HepG2 (cell line): ENCODE results near the gene ELAPOR1. TPM values are rescaled to one million over a fixed set of nuclear protein-coding genes. Genes with fewer than 3 reads are reported as not detected.
A peak's percentile ranks its signal among the peaks of the same experiment; 100 is the strongest.

Source experiments
- ASH2L ChIP-seq: fragments of 300-600, 200-600 bp; sonication (generic); IDR thresholded peaks from 2 replicates; pipeline ENCODE4 v1.7.0; 2017; ENCODE audit warnings: low read depth, mild to moderate bottlenecking, moderate library complexity, mixed read lengths, low read length; ENCODE audit not compliant: insufficient read length
- JARID2 ChIP-seq: sonication (generic); formaldehyde crosslinking; IDR thresholded peaks from 2 replicates; pipeline ENCODE4 v1.8.1; 2023; ENCODE audit warnings: missing genetic modification reagents, inconsistent platforms; ENCODE audit not compliant: insufficient replicate concordance
- KMT2B ChIP-seq: IDR thresholded peaks from 2 replicates; pipeline ENCODE4 v1.6.1; 2016; ENCODE audit warnings: missing genetic modification reagents, missing compliant biosample characterization
- MTF2 ChIP-seq: sonication (generic); formaldehyde crosslinking; IDR thresholded peaks from 2 replicates; pipeline ENCODE4 v1.5.0; 2020; ENCODE audit warnings: missing genetic modification reagents, borderline replicate concordance
- NR2F1 ChIP-seq, 2 experiments: fragments of 450-650 bp in 1 of 2; formaldehyde crosslinking in 1 of 2; IDR thresholded peaks; 2 replicates each; pipeline versions ENCODE4 v1.5.0 to v1.6.1; 2016 to 2020; ENCODE audit warnings: mild to moderate bottlenecking in 1 of 2, missing compliant biosample characterization in 1 of 2, missing genetic modification reagents in 1 of 2, moderate library complexity in 1 of 2
- RARG ChIP-seq: sonication (generic); formaldehyde crosslinking; IDR thresholded peaks from 2 replicates; pipeline ENCODE4 v1.4.0; 2020; ENCODE audit warnings: low read depth, mild to moderate bottlenecking, missing genetic modification reagents
- TBL1XR1 ChIP-seq: fragments of 150-350 bp; IDR thresholded peaks from 2 replicates; pipeline ENCODE4 v1.6.1; 2014; ENCODE audit warnings: borderline replicate concordance, low read length; ENCODE audit not compliant: partially characterized antibody
- XRCC5 ChIP-seq: fragments of 200-400 bp; formaldehyde crosslinking; optimal IDR thresholded peaks from 2 replicates; pipeline ENCODE3; 2017; ENCODE audit warnings: mild to moderate bottlenecking, low read length
- ZBTB40 ChIP-seq, 2 experiments: fragments of 450-650 bp in 1 of 2; sonication (generic) in 1 of 2; formaldehyde crosslinking in 1 of 2; IDR thresholded peaks; 2 replicates each; pipeline versions ENCODE4 v1.6.1 to v1.8.0; 2016 to 2022; ENCODE audit warnings: antibody characterized with exemption in 1 of 2, mild to moderate bottlenecking in 1 of 2, missing genetic modification reagents in 1 of 2
- ZNF446 ChIP-seq: sonication (generic); formaldehyde crosslinking; IDR thresholded peaks from 2 replicates; pipeline ENCODE4 v1.5.0; 2020; ENCODE audit warnings: mild to moderate bottlenecking, missing genetic modification reagents
- ZNF569 ChIP-seq: sonication (generic); formaldehyde crosslinking; IDR thresholded peaks from 2 replicates; pipeline ENCODE4 v1.5.0; 2020; ENCODE audit warnings: mild to moderate bottlenecking, missing genetic modification reagents, moderate library complexity, borderline replicate concordance
- ZNF737 ChIP-seq: sonication (generic); formaldehyde crosslinking; IDR thresholded peaks from 2 replicates; pipeline ENCODE4 v1.5.0; 2020; ENCODE audit warnings: missing genetic modification reagents, mild to moderate bottlenecking, borderline replicate concordance
- ZSCAN25 ChIP-seq: sonication (generic); formaldehyde crosslinking; IDR thresholded peaks from 2 replicates; pipeline ENCODE4 v1.8.0; 2022; ENCODE audit warnings: mild to moderate bottlenecking, missing genetic modification reagents
- polyA plus RNA-seq, 8 experiments: library from polyadenylated mRNA; depleted of rRNA in 3 of 8; stranded (reverse) in 7 of 8; unstranded in 1 of 8; fragments of >200 nt; fragmentation: Illumina TruSeq in 4 of 8; extraction: Trizol in 4 of 8; gene quantifications; 2 replicates each; pipeline versions ENCODE4 v1.2.1 to v1.2.3, GENCODE V29; 2011 to 2016; ENCODE audit warnings: low read depth in 4 of 8, missing spikeins in 1 of 8, mixed read lengths in 1 of 8; ENCODE audit not compliant: insufficient read depth in 1 of 8
- total RNA-seq, 5 experiments: library from RNA; depleted of rRNA; stranded (reverse); fragments of >200 nt; fragmentation: Illumina TruSeq; extraction: Trizol; gene quantifications; 2 replicates each; pipeline ENCODE4 v1.2.3, GENCODE V29; 2016; ENCODE audit warnings: low read depth in 1 of 5
- TF ChIP-seq, protein P1 (sequence below): sonication (generic); formaldehyde crosslinking; IDR thresholded peaks from 2 replicates; pipeline ENCODE4 v1.4.0; 2020; ENCODE audit warnings: missing genetic modification reagents, low read depth, mild to moderate bottlenecking, borderline replicate concordance
- TF ChIP-seq, protein P2 (sequence below): sonication (generic); formaldehyde crosslinking; IDR thresholded peaks from 2 replicates; pipeline ENCODE4 v1.8.1; 2023; ENCODE audit warnings: missing genetic modification reagents, inconsistent platforms, borderline replicate concordance

Gene ELAPOR1
- total and polyA plus RNA-seq, 2 of the 13 experiments (the other 11 are each of a cell fraction or from before 2014, with no cell fraction given) = 0.13 to 0.20 TPM

GRCh38 chr1:109090196-109091077 is 23.5 kb upstream of the ELAPOR1 start, which contains the start of gene TMEM167B (continued):
- TF ChIP-seq ZBTB40 (IDR thresholded peaks at IDR 0.05) = no peak
- peak; percentile 73; the same call in 1 of the 2 replicates for TF ChIP-seq ZBTB40 (CRISPR knock-in tag; IDR thresholded peaks at IDR 0.05)
- peak; percentile 100 for TF ChIP-seq KMT2B (CRISPR knock-in tag)
- no peak for TF ChIP-seq ZNF446
- TF ChIP-seq, protein P1, sequence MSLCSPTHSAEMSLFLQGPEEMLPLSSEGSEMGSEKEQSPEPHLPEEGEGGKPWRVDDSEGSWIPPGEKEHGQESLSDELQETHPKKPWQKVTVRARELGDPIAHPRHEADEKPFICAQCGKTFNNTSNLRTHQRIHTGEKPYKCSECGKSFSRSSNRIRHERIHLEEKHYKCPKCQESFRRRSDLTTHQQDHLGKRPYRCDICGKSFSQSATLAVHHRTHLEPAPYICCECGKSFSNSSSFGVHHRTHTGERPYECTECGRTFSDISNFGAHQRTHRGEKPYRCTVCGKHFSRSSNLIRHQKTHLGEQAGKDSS = 0 out of 2 replicates have a peak, but pooled peaks have one; percentile 70
- peak; percentile 100 for TF ChIP-seq XRCC5
- peak; percentile 51; the same call in 1 of the 2 replicates for TF ChIP-seq ZSCAN25 (CRISPR knock-in tag)
- no peak for TF ChIP-seq ZNF737 (CRISPR knock-in tag)
- TF ChIP-seq JARID2 (CRISPR knock-in tag) = no peak
- TF ChIP-seq ZNF569 (CRISPR knock-in tag) = no peak
- TF ChIP-seq TBL1XR1 = peak; percentile 63
- TF ChIP-seq RARG = no peak
- TF ChIP-seq ASH2L = peak; percentile 98
- TF ChIP-seq MTF2 (CRISPR knock-in tag) = no peak
- TF ChIP-seq, protein P2, sequence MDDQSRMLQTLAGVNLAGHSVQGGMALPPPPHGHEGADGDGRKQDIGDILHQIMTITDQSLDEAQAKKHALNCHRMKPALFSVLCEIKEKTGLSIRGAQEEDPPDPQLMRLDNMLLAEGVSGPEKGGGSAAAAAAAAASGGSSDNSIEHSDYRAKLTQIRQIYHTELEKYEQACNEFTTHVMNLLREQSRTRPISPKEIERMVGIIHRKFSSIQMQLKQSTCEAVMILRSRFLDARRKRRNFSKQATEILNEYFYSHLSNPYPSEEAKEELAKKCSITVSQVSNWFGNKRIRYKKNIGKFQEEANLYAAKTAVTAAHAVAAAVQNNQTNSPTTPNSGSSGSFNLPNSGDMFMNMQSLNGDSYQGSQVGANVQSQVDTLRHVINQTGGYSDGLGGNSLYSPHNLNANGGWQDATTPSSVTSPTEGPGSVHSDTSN (CRISPR knock-in tag) = no peak
- TF ChIP-seq NR2F1 (CRISPR knock-in tag; IDR thresholded peaks at IDR 0.05) = no peak
